ENCODE results near the gene KCNG1. TPM values are rescaled to one million over a fixed set of nuclear protein-coding genes. Genes with fewer than 3 reads are reported as not detected.

The KCNG1 gene
- total and polyA plus RNA-seq, 2 donors (not counting 1 experiment from before 2014, with no cell fraction given) = 16.9 to 57.7 TPM

DNA sequence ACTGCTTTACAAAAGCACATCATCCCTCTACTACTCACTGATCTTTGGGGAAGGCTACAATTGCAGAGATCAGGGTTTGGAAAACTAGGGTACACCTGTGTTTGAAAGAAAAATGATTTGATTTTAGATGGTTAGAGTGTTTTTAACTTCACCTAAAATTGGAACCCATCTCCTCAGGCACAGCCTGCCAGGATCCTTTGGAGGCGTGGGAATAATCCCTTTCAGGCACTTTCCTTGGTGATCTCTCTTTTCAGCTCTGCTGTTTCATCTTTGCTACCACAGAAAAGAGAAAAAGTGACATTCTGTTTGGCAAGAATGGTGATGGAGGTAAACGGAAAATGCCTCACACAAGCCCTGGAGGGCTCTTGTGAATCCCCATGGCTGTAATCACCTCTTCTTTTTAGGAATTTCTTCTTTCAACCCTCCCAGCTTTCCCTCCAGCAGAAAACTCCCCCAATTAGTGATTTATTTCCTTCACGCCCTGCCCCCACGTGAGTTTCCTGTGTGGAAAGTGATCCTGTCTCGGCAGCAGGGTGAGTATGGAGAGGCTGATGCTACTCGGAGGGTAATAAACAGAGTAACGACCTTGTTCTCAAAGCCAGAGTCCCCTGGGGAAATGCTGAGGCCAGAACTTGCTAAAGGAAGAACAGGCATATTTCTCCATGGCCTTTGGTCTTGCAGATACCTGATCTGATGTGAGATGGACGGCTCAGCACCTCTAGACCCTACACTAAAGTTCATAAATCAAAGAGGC lies 9.2 kb downstream of the KCNG1 start:
- peak overlapping the region in 1 of 2 donors; percentile 26 for H3K27ac ChIP-seq (ENCODE audit: low read length in 2 of 2)
- no peak overlapping the region for H3K4me3 ChIP-seq (ENCODE audit: control extremely low read depth in 1 of 5, extremely low read depth in 1 of 5, insufficient read depth in 1 of 5, low read depth in 2 of 5, low read length in 4 of 5)
- peaks cover 15 to 21% of the 10 kb centered on the region in 2 donors for H3K4me1 ChIP-seq (ENCODE audit: control insufficient read depth in 2 of 2, insufficient read depth in 2 of 2, low read length in 2 of 2)
- peaks cover 27% of the 10 kb centered on the region for H4K20me1 ChIP-seq (ENCODE audit: control insufficient read depth, insufficient read depth, low read length, poor library complexity, severe bottlenecking)
- H2AFZ ChIP-seq (ENCODE audit: insufficient read depth, low read depth, low read length, poor library complexity, severe bottlenecking) = no peak overlapping the region
- no peak for ATAC-seq (ENCODE audit: low read depth)
- Mint-ChIP-seq H3K27ac (no peak overlapping the region), H3K27me3 (peaks cover 16% of the 10 kb centered on the region), H3K4me1 (peaks cover 15% of the 10 kb centered on the region), H3K9me3 (ENCODE audit: insufficient read depth) (no peaks in the 10 kb centered on the region), H3K4me3 (no peak overlapping the region)
- TF ChIP-seq EZH2 (IDR thresholded peaks at IDR 0.05; ENCODE audit: borderline replicate concordance, insufficient read depth, low read depth, low read length, poor library complexity, severe bottlenecking) = no peak
- TF ChIP-seq, protein P1, sequence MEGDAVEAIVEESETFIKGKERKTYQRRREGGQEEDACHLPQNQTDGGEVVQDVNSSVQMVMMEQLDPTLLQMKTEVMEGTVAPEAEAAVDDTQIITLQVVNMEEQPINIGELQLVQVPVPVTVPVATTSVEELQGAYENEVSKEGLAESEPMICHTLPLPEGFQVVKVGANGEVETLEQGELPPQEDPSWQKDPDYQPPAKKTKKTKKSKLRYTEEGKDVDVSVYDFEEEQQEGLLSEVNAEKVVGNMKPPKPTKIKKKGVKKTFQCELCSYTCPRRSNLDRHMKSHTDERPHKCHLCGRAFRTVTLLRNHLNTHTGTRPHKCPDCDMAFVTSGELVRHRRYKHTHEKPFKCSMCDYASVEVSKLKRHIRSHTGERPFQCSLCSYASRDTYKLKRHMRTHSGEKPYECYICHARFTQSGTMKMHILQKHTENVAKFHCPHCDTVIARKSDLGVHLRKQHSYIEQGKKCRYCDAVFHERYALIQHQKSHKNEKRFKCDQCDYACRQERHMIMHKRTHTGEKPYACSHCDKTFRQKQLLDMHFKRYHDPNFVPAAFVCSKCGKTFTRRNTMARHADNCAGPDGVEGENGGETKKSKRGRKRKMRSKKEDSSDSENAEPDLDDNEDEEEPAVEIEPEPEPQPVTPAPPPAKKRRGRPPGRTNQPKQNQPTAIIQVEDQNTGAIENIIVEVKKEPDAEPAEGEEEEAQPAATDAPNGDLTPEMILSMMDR (IDR thresholded peaks at IDR 0.05) = no peak
- H3K79me2 ChIP-seq (ENCODE audit: control insufficient read depth, insufficient read depth, low read length) = peaks cover 13% of the 10 kb centered on the region
- H3K27me3 ChIP-seq (replicated peaks in 1 of 4; ENCODE audit: control extremely low read depth in 1 of 4, control insufficient read depth in 3 of 4, insufficient read depth in 4 of 4, low read length in 3 of 4) = peaks cover 0 to 4% (median 0%) of the 10 kb centered on the region in 4 experiments
- peaks cover 0 to 2% (median 0%) of the 10 kb centered on the region in 3 donors for H3K9me3 ChIP-seq (ENCODE audit: control extremely low read depth in 1 of 3, control insufficient read depth in 2 of 3, insufficient read depth in 1 of 3, low read length in 2 of 3)
- CTCF ChIA-PET = no interaction called here
- H3K9ac ChIP-seq (ENCODE audit: low read length) = no peak overlapping the region
- POLR2A ChIA-PET = interaction anchor here (0.6 kb wide), 1 partner anchor 87 kb away, joined by 4 read pairs; no protein-coding TSS in a partner anchor
- H3K36me3 ChIP-seq (replicated peaks in 1 of 2; ENCODE audit: control extremely low read depth in 1 of 2, control insufficient read depth in 1 of 2, extremely low read depth in 1 of 2, insufficient read depth in 2 of 2, low read length in 1 of 2) = no peaks in the 10 kb centered on the region
- no peak overlapping the region for H3K4me2 ChIP-seq (replicated peaks; ENCODE audit: low read depth, low read length, poor library complexity, severe bottlenecking)
- WGBS (ENCODE audit: insufficient coverage) = 13% methylated on average over 3 of the region's 8 CpGs
- intact Hi-C loops (cut with micrococcal nuclease) = no loop called here
- no peak for DNase-seq

GRCh38 chr20:51012357-51012756 lies 10.6 kb downstream of the KCNG1 start:
- Histone ChIP-seq H3K27ac (ENCODE audit: low read length in 2 of 2) (no peak overlapping the region), H3K27me3 (replicated peaks in 1 of 4; ENCODE audit: control extremely low read depth in 1 of 4, control insufficient read depth in 3 of 4, insufficient read depth in 4 of 4, low read length in 3 of 4) (peaks cover 0 to 4% (median 0%) of the 10 kb centered on the region in 4 experiments), H3K4me2 (replicated peaks; ENCODE audit: low read depth, low read length, poor library complexity, severe bottlenecking) (no peak overlapping the region), H3K4me1 (ENCODE audit: control insufficient read depth in 2 of 2, insufficient read depth in 2 of 2, low read length in 2 of 2) (peaks cover 15 to 21% of the 10 kb centered on the region in 2 donors), H4K20me1 (ENCODE audit: control insufficient read depth, insufficient read depth, low read length, poor library complexity, severe bottlenecking) (peaks cover 19% of the 10 kb centered on the region), H3K9ac (ENCODE audit: low read length) (no peak overlapping the region), H3K36me3 (replicated peaks in 1 of 2; ENCODE audit: control extremely low read depth in 1 of 2, control insufficient read depth in 1 of 2, extremely low read depth in 1 of 2, insufficient read depth in 2 of 2, low read length in 1 of 2) (peaks cover 0 to 3% of the 10 kb centered on the region in 2 experiments), H2AFZ (ENCODE audit: insufficient read depth, low read depth, low read length, poor library complexity, severe bottlenecking) (no peak overlapping the region), H3K9me3 (ENCODE audit: control extremely low read depth in 1 of 3, control insufficient read depth in 2 of 3, insufficient read depth in 1 of 3, low read length in 2 of 3) (peaks cover 0 to 2% (median 0%) of the 10 kb centered on the region in 3 donors), H3K79me2 (ENCODE audit: control insufficient read depth, insufficient read depth, low read length) (peaks cover 8% of the 10 kb centered on the region), H3K4me3 (ENCODE audit: control extremely low read depth in 1 of 5, extremely low read depth in 1 of 5, insufficient read depth in 1 of 5, low read depth in 2 of 5, low read length in 4 of 5) (no peak overlapping the region)
- H3K4me3 Mint-ChIP-seq = no peak overlapping the region
- DNase-seq (no peak), ATAC-seq (ENCODE audit: low read depth) (no peak)
- no peaks in the 10 kb centered on the region for H3K9me3 Mint-ChIP-seq (ENCODE audit: insufficient read depth)
- 81% methylated on average over 2 of the region's 3 CpGs for WGBS (ENCODE audit: insufficient coverage)
- CTCF ChIA-PET = no interaction called here
- peaks cover 12% of the 10 kb centered on the region for H3K27me3 Mint-ChIP-seq
- intact Hi-C loops (cut with micrococcal nuclease) = no loop called here
- no peak for TF ChIP-seq EZH2 (IDR thresholded peaks at IDR 0.05; ENCODE audit: borderline replicate concordance, insufficient read depth, low read depth, low read length, poor library complexity, severe bottlenecking)
- TF ChIP-seq, protein P1 (IDR thresholded peaks at IDR 0.05) = no peak
- POLR2A ChIA-PET = no interaction called here
- H3K4me1 Mint-ChIP-seq = peaks cover 15% of the 10 kb centered on the region
- H3K27ac Mint-ChIP-seq = no peak overlapping the region
